Osteoblast (primary cell): ENCODE data around the gene SAP30BP. TPM values are rescaled to one million over a fixed set of nuclear protein-coding genes. Genes with fewer than 3 reads are reported as not detected.

Experiments used
- DNase-seq: peaks from one replicate; pipeline ENCODE4 v3.0.0; 2011; ENCODE audit warnings: low spot score, mixed read lengths; ENCODE audit not compliant: insufficient read length; ENCODE audit errors: missing footprints
- H2AFZ ChIP-seq: 2 replicates; pipeline ENCODE4 v1.6.0; 2011; ENCODE audit warnings: mild to moderate bottlenecking, low read length
- H3K27ac ChIP-seq: 2 replicates; pipeline ENCODE4 v1.5.1; 2011; ENCODE audit warnings: mild to moderate bottlenecking, low read depth, low read length, moderate library complexity
- H3K27me3 ChIP-seq: 2 replicates; pipeline ENCODE4 v1.6.0; 2012; ENCODE audit warnings: mild to moderate bottlenecking, control low read depth, inconsistent platforms, low read length, moderate library complexity; ENCODE audit not compliant: insufficient read depth
- H3K36me3 ChIP-seq: 2 replicates; pipeline ENCODE4 v1.5.1; 2011; ENCODE audit warnings: mild to moderate bottlenecking, low read length, control low read depth, moderate library complexity; ENCODE audit not compliant: insufficient read depth
- H3K4me1 ChIP-seq: 2 replicates; pipeline ENCODE4 v1.5.1; 2011; ENCODE audit warnings: mild to moderate bottlenecking, low read length, control low read depth, moderate library complexity; ENCODE audit not compliant: insufficient read depth
- H3K4me2 ChIP-seq: 2 replicates; pipeline ENCODE4 v1.6.0; 2011; ENCODE audit warnings: mild to moderate bottlenecking, low read length; ENCODE audit not compliant: insufficient read depth
- H3K4me3 ChIP-seq: fragments of 200-600 bp; sonication (generic); 3 replicates; pipeline ENCODE4 v1.5.1; 2012; ENCODE audit warnings: mild to moderate bottlenecking, low read length, inconsistent platforms; ENCODE audit not compliant: insufficient read depth
- H3K79me2 ChIP-seq: 2 replicates; pipeline ENCODE4 v1.6.0; 2012; ENCODE audit warnings: mild to moderate bottlenecking, low read length, control low read depth, inconsistent platforms; ENCODE audit not compliant: insufficient read depth
- H3K9me3 ChIP-seq: 2 replicates; pipeline ENCODE4 v1.5.1; 2011; ENCODE audit warnings: low read depth, low read length, control low read depth
- H4K20me1 ChIP-seq: 2 replicates; pipeline ENCODE4 v1.6.0; 2012; ENCODE audit warnings: mild to moderate bottlenecking, low read length, control low read depth; ENCODE audit not compliant: insufficient read depth
- CTCF ChIP-seq: IDR thresholded peaks from 2 replicates; pipeline ENCODE4 v1.5.1; 2011; ENCODE audit warnings: mild to moderate bottlenecking, low read depth, low read length, moderate library complexity; ENCODE audit errors: extremely low read depth
- total RNA-seq: library from RNA; depleted of rRNA; stranded (reverse); fragments of >200 nt; gene quantifications from 2 replicates; pipeline ENCODE4 v1.2.3, GENCODE V29; 2012

SAP30BP gene
- total RNA-seq, 1 donor = 48.1 TPM

GRCh38 chr17:75755990-75756389 is 88.9 kb downstream of the SAP30BP start:
- peak; percentile 78 for DNase-seq
- no peak overlapping the region for H3K4me3 ChIP-seq
- H3K79me2 ChIP-seq = no peaks in the 10 kb centered on the region
- no peaks in the 10 kb centered on the region for H3K36me3 ChIP-seq
- H4K20me1 ChIP-seq = no peaks in the 10 kb centered on the region
- H3K27ac ChIP-seq = no peak overlapping the region
- no peak overlapping the region for H2AFZ ChIP-seq
- no peak for TF ChIP-seq CTCF
- H3K9me3 ChIP-seq = no peaks in the 10 kb centered on the region
- peaks cover 10% of the 10 kb centered on the region for H3K4me1 ChIP-seq
- no peaks in the 10 kb centered on the region for H3K27me3 ChIP-seq
- no peak overlapping the region for H3K4me2 ChIP-seq

- H3K36me3 ChIP-seq = no peaks in the 10 kb centered on the region
- no peak for TF ChIP-seq CTCF
- H4K20me1 ChIP-seq = no peaks in the 10 kb centered on the region
- no peak overlapping the region for H3K4me3 ChIP-seq
- DNase-seq = no peak
- H3K79me2 ChIP-seq = no peaks in the 10 kb centered on the region
- no peaks in the 10 kb centered on the region for H3K9me3 ChIP-seq
- no peak overlapping the region for H3K27ac ChIP-seq
- H3K4me1 ChIP-seq = peaks cover 10% of the 10 kb centered on the region
- no peaks in the 10 kb centered on the region for H3K27me3 ChIP-seq
- H3K4me2 ChIP-seq = no peak overlapping the region
- H2AFZ ChIP-seq = no peak overlapping the region
Observed at GRCh38 chr17:75756451-75757085, 89.4 kb downstream of the SAP30BP start.

- peak; percentile 72 for DNase-seq
- Histone ChIP-seq H3K27ac (no peak overlapping the region), H3K36me3 (no peaks in the 10 kb centered on the region), H3K27me3 (no peaks in the 10 kb centered on the region), H2AFZ (no peak overlapping the region), H3K4me1 (peaks cover 10% of the 10 kb centered on the region), H3K79me2 (no peaks in the 10 kb centered on the region), H3K4me2 (no peak overlapping the region), H3K9me3 (no peaks in the 10 kb centered on the region), H4K20me1 (no peaks in the 10 kb centered on the region), H3K4me3 (no peak overlapping the region)
- no peak for TF ChIP-seq CTCF
Observed at GRCh38 chr17:75757086-75757681, 90.0 kb downstream of the SAP30BP start.

Other genes starting within 250 kb of the SAP30BP start
- gene TMEM94, start 210.7 kb upstream of the SAP30BP start, total RNA-seq = 33.3 and 38.0 TPM in 2 replicates
- gene CASKIN2, start 151.8 kb upstream of the SAP30BP start, total RNA-seq = 8.7 and 10.3 TPM in 2 replicates
- gene TSEN54, start 150.8 kb upstream of the SAP30BP start, total RNA-seq = 9.7 and 10.9 TPM in 2 replicates
- 0.36 and 0.59 TPM in 2 replicates for gene LLGL2, start 141.6 kb upstream of the SAP30BP start, total RNA-seq
- 0.88 and 1.4 TPM in 2 replicates for gene MYO15B, start 79.5 kb upstream of the SAP30BP start, total RNA-seq
- under 0.01 TPM in 1 of 2 replicates, not detected in the other for gene SMIM5, start 33.9 kb upstream of the SAP30BP start, total RNA-seq
- 17.7 and 24.5 TPM in 2 replicates for gene RECQL5, start 184 bp upstream of the SAP30BP start, total RNA-seq
- gene ITGB4, start 54.1 kb downstream of the SAP30BP start, total RNA-seq = 0.29 and 0.36 TPM in 2 replicates
- gene GALK1, start 97.9 kb downstream of the SAP30BP start, total RNA-seq = 25.3 and 27.7 TPM in 2 replicates
- gene UNK, start 117.5 kb downstream of the SAP30BP start, total RNA-seq = 18.5 and 23.6 TPM in 2 replicates
- gene UNC13D, start 177.1 kb downstream of the SAP30BP start, total RNA-seq = 1.1 and 2.1 TPM in 2 replicates
- 31.1 and 38.3 TPM in 2 replicates for gene WBP2, start 188.0 kb downstream of the SAP30BP start, total RNA-seq
- 21.7 and 22.4 TPM in 2 replicates for gene TRIM47, start 211.2 kb downstream of the SAP30BP start, total RNA-seq
- gene TRIM65, start 229.6 kb downstream of the SAP30BP start, total RNA-seq = 22.8 and 23.3 TPM in 2 replicates
- gene MRPL38, start 237.5 kb downstream of the SAP30BP start, total RNA-seq = 36.6 and 37.1 TPM in 2 replicates